Neural cell (in vitro differentiated cells): ENCODE measurements around the gene GRIA1.

Source experiments
- CTCF ChIP-seq: fragments of 450-650 bp; IDR thresholded peaks from 2 replicates; pipeline ENCODE4 v1.5.1; 2014; ENCODE audit warnings: antibody characterized with exemption, mild to moderate bottlenecking, moderate library complexity; ENCODE audit not compliant: poor library complexity, severe bottlenecking
- MXI1 ChIP-seq: fragments of 450-650 bp; conservative IDR thresholded peaks from 2 replicates; pipeline ENCODE4 v1.6.1; 2014; ENCODE audit warnings: antibody characterized with exemption, mild to moderate bottlenecking; ENCODE audit not compliant: poor library complexity, severe bottlenecking

DNA sequence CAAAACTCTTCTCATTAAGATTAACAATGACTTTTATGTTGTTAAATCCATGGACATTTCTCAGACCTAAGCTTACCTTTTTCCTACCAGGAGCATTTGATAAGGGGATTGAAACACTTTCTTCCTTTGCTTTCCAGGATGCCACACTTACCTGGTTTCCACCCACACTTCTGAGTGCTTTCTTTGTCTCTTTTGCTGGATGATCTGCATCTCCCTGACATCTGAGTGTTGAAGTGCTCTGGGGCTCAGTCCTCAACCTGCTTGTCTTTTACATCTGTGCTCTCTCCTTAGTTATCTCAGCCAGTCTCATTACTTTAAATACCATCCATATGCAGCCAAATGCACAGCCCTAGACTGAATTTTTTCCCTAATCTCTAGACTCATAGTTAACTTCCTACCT is 22.9 kb upstream of the GRIA1 start:
- TF ChIP-seq CTCF (no peak), MXI1 (no peak)
